GM12874 (cell line): ENCODE data around the gene NBEA.

Experiments
- TF ChIP-seq, protein P1 (sequence below): IDR thresholded peaks from 2 replicates; pipeline ENCODE4 v1.5.1; 2011; ENCODE audit warnings: low read depth, mild to moderate bottlenecking, control low read depth, low read length, moderate library complexity; ENCODE audit not compliant: insufficient read depth

The NBEA gene

DNA sequence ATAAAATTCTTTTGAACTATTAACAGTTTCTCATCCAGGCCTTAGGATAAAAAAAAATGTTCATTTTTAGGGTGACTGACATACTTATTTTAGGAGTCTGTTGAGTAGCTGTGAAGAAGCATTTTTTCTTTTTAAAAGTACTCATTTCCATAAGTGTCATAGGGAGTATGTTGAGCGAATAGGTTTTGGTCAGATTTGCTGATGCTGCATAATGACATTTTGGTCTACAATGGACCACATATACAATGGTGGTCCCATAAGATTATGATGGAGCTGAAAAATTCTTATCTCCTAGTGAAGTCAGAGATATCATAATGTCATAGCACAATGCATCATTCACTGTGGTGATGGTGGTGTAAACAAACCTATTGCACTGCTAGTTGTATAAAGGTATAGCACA lies 17.4 kb downstream of the NBEA start:
- TF ChIP-seq, protein P1, sequence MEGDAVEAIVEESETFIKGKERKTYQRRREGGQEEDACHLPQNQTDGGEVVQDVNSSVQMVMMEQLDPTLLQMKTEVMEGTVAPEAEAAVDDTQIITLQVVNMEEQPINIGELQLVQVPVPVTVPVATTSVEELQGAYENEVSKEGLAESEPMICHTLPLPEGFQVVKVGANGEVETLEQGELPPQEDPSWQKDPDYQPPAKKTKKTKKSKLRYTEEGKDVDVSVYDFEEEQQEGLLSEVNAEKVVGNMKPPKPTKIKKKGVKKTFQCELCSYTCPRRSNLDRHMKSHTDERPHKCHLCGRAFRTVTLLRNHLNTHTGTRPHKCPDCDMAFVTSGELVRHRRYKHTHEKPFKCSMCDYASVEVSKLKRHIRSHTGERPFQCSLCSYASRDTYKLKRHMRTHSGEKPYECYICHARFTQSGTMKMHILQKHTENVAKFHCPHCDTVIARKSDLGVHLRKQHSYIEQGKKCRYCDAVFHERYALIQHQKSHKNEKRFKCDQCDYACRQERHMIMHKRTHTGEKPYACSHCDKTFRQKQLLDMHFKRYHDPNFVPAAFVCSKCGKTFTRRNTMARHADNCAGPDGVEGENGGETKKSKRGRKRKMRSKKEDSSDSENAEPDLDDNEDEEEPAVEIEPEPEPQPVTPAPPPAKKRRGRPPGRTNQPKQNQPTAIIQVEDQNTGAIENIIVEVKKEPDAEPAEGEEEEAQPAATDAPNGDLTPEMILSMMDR = no peak

- TF ChIP-seq, protein P1 = no peak
These were observed 22.5 kb downstream of the NBEA start for GRCh38 chr13:34964558-34964957.

DNA sequence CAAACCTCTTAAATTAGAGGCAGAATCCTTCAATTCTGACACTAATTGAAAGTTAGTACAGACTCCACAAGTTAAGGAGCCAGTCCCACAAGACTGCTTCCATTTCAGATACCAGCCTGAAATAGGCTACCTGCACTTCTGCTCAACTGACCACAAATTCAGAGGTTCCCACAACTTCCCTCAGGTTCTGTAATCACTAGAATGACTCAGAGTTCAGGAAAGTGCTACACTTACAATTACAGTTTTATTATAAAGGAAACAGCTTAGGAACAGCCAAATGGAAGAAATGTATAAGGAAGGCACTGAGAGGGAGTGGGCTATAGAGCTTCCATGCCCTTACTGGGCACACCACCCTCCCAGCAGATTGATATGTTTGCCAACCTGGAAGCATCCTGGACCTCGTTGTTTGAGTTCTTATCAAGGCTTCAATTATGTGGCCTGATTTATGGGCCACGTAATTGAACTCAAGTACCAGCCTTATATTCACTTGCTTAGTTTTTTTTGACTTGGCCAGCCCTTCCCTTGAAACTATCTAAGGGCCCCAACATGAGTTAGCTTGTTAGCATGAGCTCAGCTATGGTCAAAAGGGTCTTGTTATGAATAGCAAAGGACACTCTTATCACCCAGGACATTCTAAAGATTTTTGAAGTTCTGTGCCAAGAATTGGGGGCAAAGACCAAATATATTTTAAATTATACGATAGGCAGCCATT lies 25.9 kb downstream of the NBEA start:
- TF ChIP-seq, protein P1 = no peak

DNA sequence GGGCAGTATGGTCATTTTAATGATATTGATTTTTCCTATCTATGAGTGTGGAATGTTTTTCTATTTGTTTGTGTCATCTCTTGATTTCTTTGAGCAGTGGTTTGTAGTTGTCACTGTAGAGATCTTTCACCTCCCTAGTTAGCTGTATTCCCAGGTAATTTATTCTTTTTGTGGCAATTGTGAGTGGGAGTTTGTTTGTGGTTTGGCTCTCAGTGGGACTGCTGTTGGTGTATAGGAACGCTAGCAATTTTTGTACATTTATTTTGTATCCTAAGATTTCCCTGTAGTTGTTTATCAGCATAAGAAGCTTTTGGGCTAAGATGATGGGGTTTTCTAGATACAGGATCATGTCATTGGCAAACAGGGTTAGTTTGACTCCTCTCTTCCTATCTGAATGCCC lies 28.9 kb downstream of the NBEA start:
- TF ChIP-seq, protein P1 = no peak

DNA sequence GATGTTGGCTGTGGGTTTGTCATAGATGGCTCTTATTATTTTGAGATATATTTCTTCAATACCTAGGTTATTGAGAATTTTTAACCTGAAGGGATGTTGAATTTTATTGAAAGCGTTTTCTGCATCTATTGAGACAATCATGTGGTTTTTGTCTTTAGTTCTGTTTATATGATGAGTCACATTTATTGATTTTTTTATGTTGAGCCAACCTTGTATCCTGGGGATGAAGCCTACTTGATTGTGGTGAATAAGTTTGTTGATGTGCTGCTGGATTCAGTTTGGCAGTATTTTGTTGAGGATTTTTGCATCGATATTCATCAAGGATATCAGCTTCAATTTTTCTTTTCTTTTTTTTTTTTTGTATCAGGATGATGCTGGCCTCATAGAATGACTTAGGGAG lies 29.4 kb downstream of the NBEA start:
- TF ChIP-seq, protein P1 = no peak

DNA sequence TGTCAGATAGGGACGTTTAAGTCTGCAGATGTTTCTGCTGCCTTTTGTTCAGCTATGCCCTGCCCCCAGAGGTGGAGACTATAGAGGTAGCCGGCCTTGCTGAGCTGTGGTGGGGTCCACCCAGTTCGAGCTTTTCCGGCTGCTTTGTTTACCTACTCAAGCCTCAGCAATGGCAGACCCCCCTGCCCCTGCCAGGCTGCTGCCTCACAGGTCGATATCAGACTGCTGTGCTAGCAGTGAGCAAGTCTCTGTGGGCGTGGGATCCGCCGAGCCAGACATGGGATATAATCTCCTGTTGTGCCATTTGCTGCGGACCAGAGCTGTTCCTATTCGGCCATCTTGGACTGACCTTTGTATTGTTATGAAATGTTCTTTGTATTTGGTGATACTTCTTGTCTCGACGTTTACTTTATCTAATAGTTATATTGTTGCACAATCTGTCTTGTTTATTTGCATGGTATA lies 46.3 kb downstream of the NBEA start:
- TF ChIP-seq, protein P1 = no peak

GRCh38 chr13:34990399-34991214 lies 48.5 kb downstream of the NBEA start:
- TF ChIP-seq, protein P1 = no peak
